ENCODE results near the gene IRF9. TPM values are rescaled to one million over a fixed set of nuclear protein-coding genes. Genes with fewer than 3 reads are reported as not detected.

The IRF9 gene
- total RNA-seq, 1 experiment from 2014 or later = 26.4 TPM

DNA sequence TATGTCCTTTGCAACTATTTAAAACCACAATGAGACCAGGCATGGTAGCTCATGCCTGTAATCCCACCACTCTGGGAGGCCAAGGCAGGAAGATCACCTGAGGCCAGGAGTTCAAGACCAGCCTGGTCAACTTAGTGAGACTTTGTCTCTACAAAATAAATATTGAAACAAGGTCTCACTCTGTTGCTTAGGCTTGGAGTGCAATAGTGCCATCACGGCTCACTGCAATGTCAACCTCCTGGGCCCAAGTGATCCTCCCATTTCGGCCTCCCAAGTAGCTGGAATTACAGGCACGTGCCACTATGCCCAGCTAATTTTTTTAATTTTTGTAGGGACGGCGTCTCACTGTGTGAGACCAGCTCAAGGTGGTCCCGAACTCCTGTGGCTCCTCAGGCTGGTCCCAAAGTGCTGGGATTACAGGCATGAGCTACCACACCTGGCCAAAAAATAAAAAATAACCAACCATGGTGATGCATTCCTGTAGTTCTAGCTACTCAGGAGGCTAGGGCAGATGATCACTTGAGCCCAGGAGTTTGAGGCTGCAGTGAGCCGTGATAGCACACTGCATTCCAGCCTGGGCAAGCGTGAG lies 31.6 kb upstream of the IRF9 start:
- no peaks in the 10 kb centered on the region for H3K27me3 ChIP-seq
- no peaks in the 10 kb centered on the region for H3K9me3 ChIP-seq
- H3K4me3 ChIP-seq = no peak overlapping the region
- DNase-seq = no peak
- H3K36me3 ChIP-seq = no peaks in the 10 kb centered on the region

DNA sequence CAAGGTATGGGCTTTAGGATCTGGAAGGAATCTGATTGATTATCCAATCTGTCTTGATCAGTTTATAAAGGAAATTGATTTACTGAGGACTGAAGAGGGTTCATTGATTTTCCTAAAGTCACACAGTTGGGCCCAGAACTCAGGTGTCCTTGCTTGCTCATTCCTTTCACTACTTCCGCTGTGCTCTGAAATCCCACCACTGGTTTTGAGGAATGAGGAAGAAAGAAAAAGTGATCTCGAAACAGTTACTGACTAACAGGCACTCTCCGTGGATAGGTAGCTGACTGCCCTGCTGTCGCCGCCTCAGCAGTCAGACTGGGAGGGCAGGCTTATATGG lies 30.7 kb upstream of the IRF9 start, which contains the start of gene FITM1:
Gene FITM1 (plus strand): TSS at position 280 of the 337 bp plus-strand sequence. CDS start 905 bp downstream, outside the sequence.
- Histone ChIP-seq H3K27me3 (no peaks in the 10 kb centered on the region), H3K36me3 (no peaks in the 10 kb centered on the region), H3K4me3 (no peak within 1 kb of the TSS), H3K9me3 (no peaks in the 10 kb centered on the region)
- DNase-seq = no peak

DNA sequence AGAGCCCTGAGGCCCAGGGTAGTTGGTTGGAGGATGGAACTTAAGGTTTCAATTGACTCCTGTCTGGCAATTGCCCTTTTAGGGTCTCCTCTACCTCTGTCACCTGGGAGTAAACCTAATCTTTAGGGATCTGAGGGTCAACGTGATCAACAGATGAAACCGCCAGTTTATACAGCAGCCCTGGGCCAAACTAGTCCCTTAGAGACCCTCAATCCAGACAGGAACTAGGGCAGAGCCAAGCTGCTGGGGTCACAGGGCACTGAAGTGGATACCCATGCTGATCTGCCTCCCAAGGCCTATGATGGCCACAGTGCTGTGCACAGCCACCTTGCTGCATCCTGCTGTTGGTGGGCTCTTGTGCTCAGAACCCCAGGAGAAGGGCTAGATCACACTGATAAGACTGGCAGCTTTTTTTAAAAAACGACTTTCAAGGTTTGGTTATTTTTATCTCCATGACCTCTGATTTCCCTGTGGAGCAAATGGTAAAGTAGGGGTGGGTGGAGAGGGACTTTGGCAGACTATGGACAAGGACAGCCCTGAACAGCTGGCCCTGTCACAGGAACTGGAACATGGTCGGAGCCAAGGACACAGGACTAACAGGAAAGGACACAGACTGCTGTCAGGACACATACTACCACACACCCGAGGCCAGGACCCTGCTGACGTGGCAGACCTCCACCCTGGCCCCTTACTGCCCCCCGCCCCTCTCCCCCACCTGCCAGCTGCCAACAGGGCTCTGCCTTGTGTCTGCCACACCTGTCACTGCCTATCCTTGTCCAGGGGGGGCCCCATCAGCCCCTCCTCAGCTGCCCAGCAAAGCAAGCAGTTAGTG lies 30.1 kb upstream of the IRF9 start:
- DNase-seq = no peak

DNA sequence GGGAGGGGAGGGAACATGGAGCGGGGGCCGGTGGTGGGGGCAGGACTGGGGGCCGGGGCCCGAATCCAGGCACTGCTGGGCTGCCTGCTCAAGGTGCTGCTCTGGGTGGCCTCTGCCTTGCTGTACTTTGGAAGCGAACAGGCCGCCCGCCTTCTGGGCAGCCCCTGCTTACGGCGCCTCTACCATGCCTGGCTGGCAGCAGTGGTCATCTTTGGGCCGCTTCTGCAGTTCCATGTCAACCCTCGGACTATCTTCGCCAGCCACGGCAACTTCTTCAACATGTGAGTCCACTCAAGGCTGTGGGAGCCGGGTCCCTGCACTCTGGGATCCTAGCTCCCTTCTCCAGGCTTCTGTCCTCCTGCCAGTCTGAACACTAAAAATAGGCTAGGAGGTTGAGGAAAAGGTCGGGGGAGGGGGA lies 29.5 kb upstream of the IRF9 start:
- no peak for DNase-seq
- Histone ChIP-seq H3K4me3 (no peak overlapping the region), H3K9me3 (no peaks in the 10 kb centered on the region), H3K36me3 (no peaks in the 10 kb centered on the region), H3K27me3 (no peaks in the 10 kb centered on the region)

More for the DNA sequence above, 30.1 kb upstream of the IRF9 start:
- Histone ChIP-seq H3K27me3 (no peaks in the 10 kb centered on the region), H3K36me3 (no peaks in the 10 kb centered on the region), H3K9me3 (no peaks in the 10 kb centered on the region), H3K4me3 (no peak overlapping the region)

DNA sequence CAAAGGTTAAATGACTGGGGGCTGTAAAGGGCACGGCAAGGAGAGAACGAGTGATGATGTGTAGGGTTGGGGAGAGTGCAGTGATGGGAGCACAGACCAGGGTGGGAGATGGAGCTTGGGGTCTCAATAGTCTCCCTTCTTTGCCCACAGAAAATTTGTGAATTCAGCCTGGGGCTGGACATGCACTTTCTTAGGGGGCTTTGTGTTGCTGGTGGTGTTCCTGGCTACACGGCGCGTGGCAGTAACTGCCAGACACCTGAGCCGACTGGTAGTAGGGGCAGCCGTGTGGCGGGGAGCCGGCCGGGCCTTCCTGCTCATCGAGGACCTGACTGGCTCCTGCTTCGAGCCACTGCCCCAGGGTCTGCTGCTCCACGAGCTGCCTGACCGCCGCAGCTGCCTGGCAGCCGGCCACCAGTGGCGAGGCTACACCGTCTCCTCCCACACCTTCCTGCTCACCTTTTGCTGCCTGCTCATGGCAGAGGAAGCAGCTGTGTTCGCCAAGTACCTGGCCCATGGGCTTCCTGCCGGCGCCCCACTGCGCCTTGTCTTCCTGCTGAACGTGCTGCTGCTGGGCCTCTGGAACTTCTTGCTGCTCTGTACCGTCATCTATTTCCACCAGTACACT lies 28.9 kb upstream of the IRF9 start:
- Histone ChIP-seq H3K36me3 (no peaks in the 10 kb centered on the region; the same call in 1 of the 2 replicates), H3K27me3 (no peaks in the 10 kb centered on the region), H3K4me3 (no peak overlapping the region), H3K9me3 (no peaks in the 10 kb centered on the region)
- no peak for DNase-seq

DNA sequence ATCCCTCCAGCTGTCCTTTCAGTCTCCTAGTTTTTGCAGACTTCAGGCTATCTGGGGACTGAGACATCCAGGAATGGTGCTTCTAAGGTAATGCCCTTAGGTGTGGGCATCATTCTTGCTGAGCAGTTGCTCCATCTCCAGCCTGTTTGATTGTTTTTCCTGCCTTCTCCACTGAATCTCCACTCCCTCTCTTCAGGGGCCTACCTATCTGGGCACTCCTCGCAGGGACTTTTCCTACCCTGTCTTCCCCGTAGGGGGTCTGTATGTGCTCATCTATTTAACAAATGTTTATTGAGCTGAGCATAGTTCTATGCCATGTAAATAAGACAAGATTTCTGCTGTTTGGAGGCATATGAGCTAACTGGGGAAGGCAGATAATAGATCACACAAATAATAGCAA lies 28.1 kb upstream of the IRF9 start:
- DNase-seq = no peak
- Histone ChIP-seq H3K27me3 (no peaks in the 10 kb centered on the region), H3K9me3 (no peaks in the 10 kb centered on the region), H3K4me3 (no peak overlapping the region), H3K36me3 (peaks cover 3% of the 10 kb centered on the region; the same call in 1 of the 2 replicates)

DNA sequence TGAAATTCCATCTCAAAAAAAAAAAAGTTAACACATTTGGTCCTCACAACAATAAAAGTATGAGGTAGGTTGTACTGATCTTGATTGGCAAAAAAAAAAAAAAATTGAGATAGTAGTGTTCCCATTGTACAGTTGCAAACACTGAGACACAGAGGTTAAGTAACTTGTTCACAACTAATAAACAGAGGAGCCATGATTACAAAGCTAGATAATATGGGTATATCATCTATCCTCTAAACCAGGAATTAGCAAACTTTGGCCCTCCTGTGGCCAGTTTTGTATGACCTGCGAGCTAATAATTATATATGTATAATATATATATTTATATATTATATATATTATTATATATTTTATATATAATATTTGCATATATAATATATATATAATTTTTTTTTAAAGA lies 27.3 kb upstream of the IRF9 start:
- no peak for DNase-seq

DNA sequence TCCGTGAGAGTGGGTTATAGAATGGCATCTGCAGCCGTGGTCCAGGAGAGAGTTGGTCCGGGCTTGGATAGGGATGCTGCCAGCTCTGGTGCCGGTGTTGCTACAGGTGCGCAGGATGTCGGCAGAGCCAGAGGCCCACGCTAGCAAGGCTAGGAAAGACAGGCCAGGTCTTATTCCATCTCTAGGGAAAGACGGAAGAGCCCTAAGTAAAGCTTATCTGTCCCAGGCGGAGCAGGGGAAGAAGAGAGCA lies 25.6 kb upstream of the IRF9 start:
- peaks cover 15% of the 10 kb centered on the region for H3K36me3 ChIP-seq
- no peak for DNase-seq
- H3K27me3 ChIP-seq = no peaks in the 10 kb centered on the region
- peak overlapping the region; percentile 74 for H3K4me3 ChIP-seq
- H3K9me3 ChIP-seq = no peaks in the 10 kb centered on the region

More for the DNA sequence above, 27.3 kb upstream of the IRF9 start:
- no peaks in the 10 kb centered on the region for H3K27me3 ChIP-seq
- H3K4me3 ChIP-seq = no peak overlapping the region
- peaks cover 6% of the 10 kb centered on the region; the same call in 1 of the 2 replicates for H3K36me3 ChIP-seq
- H3K9me3 ChIP-seq = no peaks in the 10 kb centered on the region

DNA sequence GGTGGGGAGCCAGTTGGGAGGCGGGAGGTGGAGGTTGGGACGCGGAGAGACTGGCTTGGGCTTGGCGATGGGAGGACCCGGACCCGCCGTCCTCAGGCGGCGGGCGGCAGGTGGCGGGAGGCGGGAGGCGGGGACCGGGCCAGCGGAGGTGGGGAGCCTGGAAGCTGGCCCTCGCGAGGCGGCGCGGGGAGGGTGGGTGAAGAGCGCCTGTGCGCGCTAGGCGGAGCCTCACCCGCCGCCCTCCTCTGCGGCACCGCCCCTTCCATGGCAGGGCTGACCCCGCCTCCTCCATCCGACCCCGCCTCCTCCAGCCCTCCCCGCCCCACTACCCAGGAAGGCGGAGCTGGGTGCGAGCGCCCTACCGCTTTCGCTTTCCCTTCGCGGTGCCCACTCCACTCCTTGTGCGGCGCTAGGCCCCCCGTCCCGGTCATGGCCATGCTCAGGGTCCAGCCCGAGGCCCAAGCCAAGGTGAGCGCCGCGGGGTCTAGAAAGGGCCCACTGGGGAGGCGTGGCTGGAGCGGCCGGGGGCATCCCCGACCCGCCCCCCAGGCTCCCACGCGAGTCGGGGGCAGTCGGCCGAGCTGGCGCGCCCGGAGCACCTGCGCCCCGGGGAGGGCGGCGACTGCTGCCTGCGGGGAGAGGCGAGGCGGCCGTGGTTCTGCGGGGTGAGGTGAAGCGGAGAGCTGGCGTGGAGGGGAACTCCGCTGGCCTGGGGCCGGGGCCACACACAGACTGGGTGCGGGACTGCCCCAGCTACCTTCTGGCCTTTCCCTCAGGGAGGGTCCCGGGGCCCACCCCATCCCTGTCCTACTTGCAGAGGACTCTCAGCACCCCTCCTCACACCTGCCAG lies 25.0 kb upstream of the IRF9 start, which contains the start of gene PSME1:
Gene PSME1 (plus strand): TSS at position 361 of the 850 bp plus-strand sequence. CDS start 69 bp downstream, at position 430.
- peak; percentile 78 for DNase-seq
- Histone ChIP-seq H3K27me3 (no peaks in the 10 kb centered on the region), H3K9me3 (no peaks in the 10 kb centered on the region), H3K36me3 (peaks cover 15% of the 10 kb centered on the region), H3K4me3 (peak within 1 kb of the TSS; percentile 74)

DNA sequence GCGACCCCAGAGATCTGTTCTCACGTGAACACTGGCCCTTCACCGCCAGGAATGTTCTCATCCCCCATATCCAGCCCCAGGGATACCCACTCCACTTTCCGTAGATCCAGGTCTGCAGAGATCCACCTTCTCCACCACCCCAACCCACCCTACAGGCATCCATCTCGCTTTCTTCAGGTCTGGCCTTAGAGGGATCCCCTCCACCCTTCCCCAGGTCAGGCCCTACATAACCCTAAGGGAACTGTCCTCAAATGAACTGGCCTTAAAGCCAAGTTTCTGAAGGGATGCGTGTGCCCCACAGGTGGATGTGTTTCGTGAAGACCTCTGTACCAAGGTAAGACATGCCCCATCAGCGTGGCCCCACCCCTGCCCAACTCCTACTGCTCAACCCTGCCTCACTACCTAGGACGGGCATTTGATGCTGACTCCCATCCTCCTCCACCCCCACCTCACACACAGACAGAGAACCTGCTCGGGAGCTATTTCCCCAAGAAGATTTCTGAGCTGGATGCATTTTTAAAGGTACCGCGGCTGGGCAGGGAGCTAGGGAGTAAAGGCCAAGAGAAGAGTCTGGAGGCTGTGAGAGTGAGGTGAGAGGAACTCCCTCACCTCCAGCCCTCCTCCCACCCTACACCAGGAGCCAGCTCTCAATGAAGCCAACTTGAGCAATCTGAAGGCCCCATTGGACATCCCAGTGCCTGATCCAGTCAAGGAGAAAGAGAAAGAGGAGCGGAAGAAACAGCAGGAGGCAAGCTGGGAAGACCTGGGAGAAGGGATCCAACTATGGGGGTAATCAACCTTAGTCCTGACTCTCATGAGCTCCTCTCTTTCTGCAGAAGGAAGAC lies 24.2 kb upstream of the IRF9 start:
- peak overlapping the region; percentile 74 for H3K4me3 ChIP-seq
- no peaks in the 10 kb centered on the region for H3K9me3 ChIP-seq
- no peak for DNase-seq
- H3K27me3 ChIP-seq = no peaks in the 10 kb centered on the region
- H3K36me3 ChIP-seq = peaks cover 15% of the 10 kb centered on the region

DNA sequence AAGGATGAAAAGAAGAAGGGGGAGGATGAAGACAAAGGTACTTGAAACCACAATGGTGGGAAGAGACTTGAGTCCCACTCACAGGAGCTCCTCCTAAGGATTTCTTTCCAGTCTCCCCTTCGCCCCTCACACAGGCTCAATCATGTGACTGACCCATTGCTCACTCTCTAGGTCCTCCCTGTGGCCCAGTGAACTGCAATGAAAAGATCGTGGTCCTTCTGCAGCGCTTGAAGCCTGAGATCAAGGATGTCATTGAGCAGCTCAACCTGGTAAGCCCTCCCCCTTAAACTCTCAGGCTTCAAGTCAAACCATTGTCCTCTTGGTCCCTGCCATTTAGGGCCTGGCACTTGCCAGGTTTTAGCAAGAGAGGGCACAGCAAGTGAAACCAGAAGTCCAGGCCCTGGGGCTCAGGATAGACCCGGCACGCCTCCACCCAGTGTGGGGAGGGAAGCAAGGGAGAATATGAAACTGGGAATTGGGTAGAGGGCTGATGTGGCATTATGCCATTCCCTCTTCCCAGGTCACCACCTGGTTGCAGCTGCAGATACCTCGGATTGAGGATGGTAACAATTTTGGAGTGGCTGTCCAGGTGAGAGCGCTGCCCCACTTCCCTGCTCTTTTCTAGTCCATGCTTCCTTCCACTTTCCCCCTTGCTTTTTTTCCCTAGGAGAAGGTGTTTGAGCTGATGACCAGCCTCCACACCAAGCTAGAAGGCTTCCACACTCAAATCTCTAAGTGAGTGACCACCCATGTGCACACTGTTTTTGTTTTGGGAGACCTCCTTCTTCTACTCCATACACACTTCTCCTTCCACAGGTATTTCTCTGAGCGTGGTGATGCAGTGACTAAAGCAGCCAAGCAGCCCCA lies 23.3 kb upstream of the IRF9 start:
- no peaks in the 10 kb centered on the region for H3K27me3 ChIP-seq
- H3K4me3 ChIP-seq = no peak overlapping the region
- H3K36me3 ChIP-seq = peaks cover 17% of the 10 kb centered on the region
- no peaks in the 10 kb centered on the region for H3K9me3 ChIP-seq
- DNase-seq = no peak

DNA sequence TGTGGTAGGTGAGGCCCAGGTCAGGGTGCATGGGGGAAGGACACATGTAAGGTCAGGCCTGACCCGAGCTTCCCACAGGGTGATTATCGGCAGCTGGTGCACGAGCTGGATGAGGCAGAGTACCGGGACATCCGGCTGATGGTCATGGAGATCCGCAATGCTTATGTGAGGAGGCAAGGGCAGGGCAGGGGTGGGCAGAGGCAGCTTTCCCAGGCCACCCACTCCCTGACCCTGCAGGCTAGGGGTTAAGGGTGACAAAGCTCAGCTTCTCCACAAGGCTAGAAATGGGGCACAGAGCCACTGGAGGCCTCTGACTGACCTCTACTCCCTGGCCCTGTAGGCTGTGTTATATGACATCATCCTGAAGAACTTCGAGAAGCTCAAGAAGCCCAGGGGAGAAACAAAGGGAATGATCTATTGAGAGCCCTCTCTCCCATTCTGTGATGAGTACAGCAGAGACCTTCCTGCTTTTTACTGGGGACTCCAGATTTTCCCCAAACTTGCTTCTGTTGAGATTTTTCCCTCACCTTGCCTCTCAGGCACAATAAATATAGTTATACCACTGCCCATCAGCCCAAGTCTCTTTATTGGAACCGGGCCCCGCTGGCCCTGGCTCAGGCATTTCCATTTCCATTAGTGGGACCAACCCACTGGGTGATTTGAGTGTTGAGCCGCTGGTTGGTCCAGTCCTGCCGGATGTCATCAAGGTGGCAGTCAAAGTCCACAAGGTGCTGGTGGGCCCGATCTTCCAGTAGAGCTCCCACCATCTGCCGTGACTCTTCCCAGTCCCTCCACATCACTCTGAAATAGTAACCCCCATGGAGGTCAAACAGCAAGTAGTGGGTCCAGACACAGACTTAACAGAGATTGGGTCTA lies 22.4 kb upstream of the IRF9 start:
- Histone ChIP-seq H3K9me3 (no peaks in the 10 kb centered on the region), H3K36me3 (peaks cover 18% of the 10 kb centered on the region), H3K27me3 (no peaks in the 10 kb centered on the region), H3K4me3 (no peak overlapping the region)
- DNase-seq = no peak

DNA sequence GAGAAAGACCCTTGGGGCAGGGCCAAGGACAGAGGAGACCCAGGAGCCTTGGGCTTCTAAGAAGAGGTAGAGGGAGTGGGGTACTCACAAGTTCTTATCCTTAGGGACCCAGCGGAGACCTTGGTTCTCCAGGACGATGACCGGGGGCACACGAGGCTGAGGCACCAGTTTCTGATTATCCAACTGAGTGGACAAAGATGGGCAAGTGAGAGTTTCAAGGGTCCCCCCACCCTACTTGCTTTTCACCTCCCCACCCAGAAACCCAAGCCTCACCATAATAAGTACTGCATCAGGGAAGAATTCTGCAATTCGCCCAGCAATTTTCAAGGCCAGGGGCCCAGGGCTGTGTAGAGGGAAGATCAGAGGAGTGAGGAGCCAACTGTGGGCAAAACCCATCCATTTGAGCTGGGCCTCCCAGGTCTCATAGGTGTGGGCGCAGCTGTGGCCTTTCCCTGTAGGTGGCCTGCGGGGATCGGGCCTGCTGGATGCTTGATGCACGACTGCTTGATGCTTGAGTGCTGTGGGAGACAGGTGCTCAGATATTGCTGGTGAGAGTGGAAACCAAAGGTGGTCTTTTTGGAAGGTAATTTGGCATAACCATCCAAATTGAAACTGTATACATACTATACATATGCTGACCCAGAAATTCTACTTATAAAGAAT lies 21.7 kb upstream of the IRF9 start:
- H3K9me3 ChIP-seq = no peaks in the 10 kb centered on the region
- no peaks in the 10 kb centered on the region for H3K27me3 ChIP-seq
- peaks cover 22% of the 10 kb centered on the region for H3K36me3 ChIP-seq

More for the DNA sequence above, 21.7 kb upstream of the IRF9 start:
- no peak for DNase-seq
- H3K4me3 ChIP-seq = no peak overlapping the region; the same call in 1 of the 2 replicates
